AG04449 (cell line): Measurements from ENCODE around the gene PDZD8.

ENCODE experiments used
- CTCF ChIA-PET: fragments of 350-600 bp; formaldehyde crosslinking; extraction: SDS; loops from one replicate; lab custom pipeline; 2021; ENCODE audit warnings: antibody characterized with exemption; lab: Yijun Ruan, JAX
- POLR2A ChIA-PET: fragments of 400-600, 350-600 bp; formaldehyde crosslinking; extraction: SDS; loops from one replicate; lab custom pipeline; 2020; ENCODE audit warnings: antibody characterized with exemption, inconsistent platforms; lab: Yijun Ruan, JAX
- DNase-seq: peaks from one replicate; pipeline ENCODE4 v3.0.0-alpha.2; 2010; ENCODE audit warnings: low read depth, low spot score
- H3K4me3 ChIP-seq: 2 replicates; pipeline ENCODE4 v1.5.1; 2011; ENCODE audit warnings: low read depth, mild to moderate bottlenecking, control low read depth, low read length
- CTCF ChIP-seq: IDR thresholded peaks from one replicate; pipeline ENCODE4 v1.5.1; 2011; ENCODE audit warnings: mild to moderate bottlenecking, moderate library complexity, low read length, control low read depth, inconsistent platforms; ENCODE audit not compliant: insufficient read depth; ENCODE audit errors: missing control alignments

The PDZD8 gene

GRCh38 chr10:117261501-117261900 is 113.7 kb downstream of the PDZD8 start:
- TF ChIP-seq CTCF: no peak
- no peak for DNase-seq
- H3K4me3 ChIP-seq: no peak overlapping the region
- POLR2A ChIA-PET: no interaction called here
- CTCF ChIA-PET: interaction anchor here (2.0 kb wide), 1 partner anchor 57 kb away, joined by 7 read pairs; no protein-coding TSS in a partner anchor

- ChIA-PET POLR2A (no interaction called here), CTCF (no interaction called here)
- no peak for TF ChIP-seq CTCF
- no peak overlapping the region for H3K4me3 ChIP-seq
- no peak for DNase-seq
Observed at GRCh38 chr10:117260084-117260483, 115.2 kb downstream of the PDZD8 start.

- DNase-seq: no peak
- ChIA-PET CTCF (no interaction called here), POLR2A (no interaction called here)
- no peak overlapping the region for H3K4me3 ChIP-seq
- no peak for TF ChIP-seq CTCF
Observed at GRCh38 chr10:117259279-117259678, 116.0 kb downstream of the PDZD8 start.

GRCh38 chr10:117257721-117258120 is 117.5 kb downstream of the PDZD8 start:
- POLR2A ChIA-PET: no interaction called here
- H3K4me3 ChIP-seq: no peak overlapping the region
- DNase-seq: no peak
- CTCF ChIA-PET: no interaction called here
- no peak for TF ChIP-seq CTCF

- POLR2A ChIA-PET: no interaction called here
- no peak overlapping the region for H3K4me3 ChIP-seq
Observed at GRCh38 chr10:117256910-117257309, 118.3 kb downstream of the PDZD8 start.

GRCh38 chr10:117255835-117256460 is 119.3 kb downstream of the PDZD8 start:
- DNase-seq: no peak
- H3K4me3 ChIP-seq: no peak overlapping the region
- ChIA-PET POLR2A (no interaction called here), CTCF (no interaction called here)
- no peak for TF ChIP-seq CTCF

More at GRCh38 chr10:117256910-117257309, 118.3 kb downstream of the PDZD8 start:
- no peak for DNase-seq
- CTCF ChIA-PET: no interaction called here
- TF ChIP-seq CTCF: no peak
